ENCODE results near the gene PRDX3. TPM values are rescaled to one million over a fixed set of nuclear protein-coding genes. Genes with fewer than 3 reads are reported as not detected.
A peak's percentile ranks its signal among the peaks of the same experiment; 100 is the strongest.

PRDX3 gene
- total and polyA plus RNA-seq, 4 donors, result 176 to 307 (median 258) TPM

- DNase-seq (ENCODE audit: low spot score), result no peak
- Histone ChIP-seq H3K9me3 (ENCODE audit: control insufficient read depth in 4 of 4, low read length in 3 of 4) (no peaks in the 10 kb centered on the region), H3K36me3 (ENCODE audit: control insufficient read depth in 4 of 4, insufficient read depth in 3 of 4, low read depth in 1 of 4, low read length in 3 of 4) (no peaks in the 10 kb centered on the region), H3K27me3 (ENCODE audit: control insufficient read depth in 4 of 4, insufficient read depth in 4 of 4, low read length in 3 of 4) (no peaks in the 10 kb centered on the region), H3K4me1 (ENCODE audit: control insufficient read depth in 4 of 4, insufficient read depth in 4 of 4, low read length in 3 of 4) (peaks cover 6 to 29% (median 21%) of the 10 kb centered on the region in 4 donors), H3K27ac (ENCODE audit: low read depth in 1 of 2, low read length in 2 of 2) (peak overlapping the region in 1 of 2 donors; percentile 43), H3K4me3 (ENCODE audit: low read depth in 1 of 3, low read length in 3 of 3) (no peak overlapping the region), H3K9ac (ENCODE audit: low read depth in 1 of 2, low read length in 2 of 2) (no peak overlapping the region)
- TF ChIP-seq CTCF (IDR thresholded peaks at IDR 0.05; ENCODE audit: low read depth, low read length, missing input control), result no peak
- TF ChIP-seq REST (IDR thresholded peaks at IDR 0.05), result peak; percentile 59
- peak; percentile 36 for TF ChIP-seq SP1 (IDR thresholded peaks at IDR 0.05)
- no peak for TF ChIP-seq GABPA (IDR thresholded peaks at IDR 0.05 in 1 of 2, conservative IDR thresholded peaks at IDR 0.05 in 1 of 2)
- TF ChIP-seq ATF3 (IDR thresholded peaks at IDR 0.05), result no peak
- TF ChIP-seq HNF4G (IDR thresholded peaks at IDR 0.05), result no peak
- TF ChIP-seq EGR1 (IDR thresholded peaks at IDR 0.05; ENCODE audit: low read depth in 2 of 2), result no peak
- TF ChIP-seq TAF1 (conservative IDR thresholded peaks at IDR 0.05), result no peak
- TF ChIP-seq HNF4A (conservative IDR thresholded peaks at IDR 0.05), result no peak
- no peak for TF ChIP-seq RAD21 (IDR thresholded peaks at IDR 0.05)
- peak; percentile 79 for TF ChIP-seq NR2F2 (IDR thresholded peaks at IDR 0.05)
- no peak for TF ChIP-seq JUND (IDR thresholded peaks at IDR 0.05)
- no peak for TF ChIP-seq RXRA (IDR thresholded peaks at IDR 0.05)
- no peak for TF ChIP-seq ZBTB33 (IDR thresholded peaks at IDR 0.05)
- WGBS, result 84% methylated on average over 4 of the region's 4 CpGs
Observed at GRCh38 chr10:119221201-119221600, 42.6 kb upstream of the PRDX3 start.

GRCh38 chr10:119219871-119220270 is 41.3 kb upstream of the PRDX3 start:
- H3K36me3 ChIP-seq (ENCODE audit: control insufficient read depth in 4 of 4, insufficient read depth in 3 of 4, low read depth in 1 of 4, low read length in 3 of 4), result no peaks in the 10 kb centered on the region
- H3K9ac ChIP-seq (ENCODE audit: low read depth in 1 of 2, low read length in 2 of 2), result no peak overlapping the region
- no peak overlapping the region for H3K4me3 ChIP-seq (ENCODE audit: low read depth in 1 of 3, low read length in 3 of 3)
- no peak for DNase-seq (ENCODE audit: low spot score)
- H3K9me3 ChIP-seq (ENCODE audit: control insufficient read depth in 4 of 4, low read length in 3 of 4), result no peaks in the 10 kb centered on the region
- H3K27ac ChIP-seq (ENCODE audit: low read depth in 1 of 2, low read length in 2 of 2), result no peak overlapping the region
- no peaks in the 10 kb centered on the region for H3K27me3 ChIP-seq (ENCODE audit: control insufficient read depth in 4 of 4, insufficient read depth in 4 of 4, low read length in 3 of 4)
- peaks cover 6 to 29% (median 21%) of the 10 kb centered on the region in 4 donors for H3K4me1 ChIP-seq (ENCODE audit: control insufficient read depth in 4 of 4, insufficient read depth in 4 of 4, low read length in 3 of 4)
- WGBS, result 74% methylated on average over 5 of the region's 5 CpGs
- no peak for TF ChIP-seq NR2F2 (IDR thresholded peaks at IDR 0.05)
- no peak for TF ChIP-seq REST (IDR thresholded peaks at IDR 0.05)
- TF ChIP-seq MAX (IDR thresholded peaks at IDR 0.05), result no peak
- no peak for TF ChIP-seq ATF3 (IDR thresholded peaks at IDR 0.05)
- TF ChIP-seq RXRA (IDR thresholded peaks at IDR 0.05), result no peak
- no peak for TF ChIP-seq TAF1 (conservative IDR thresholded peaks at IDR 0.05)
- TF ChIP-seq FOXA2 (IDR thresholded peaks at IDR 0.05), result no peak
- no peak for TF ChIP-seq SP1 (IDR thresholded peaks at IDR 0.05)
- TF ChIP-seq JUND (IDR thresholded peaks at IDR 0.05), result no peak
- TF ChIP-seq HNF4A (conservative IDR thresholded peaks at IDR 0.05), result no peak
- no peak for TF ChIP-seq CTCF (IDR thresholded peaks at IDR 0.05; ENCODE audit: low read depth, low read length, missing input control)
- no peak for TF ChIP-seq GABPA (IDR thresholded peaks at IDR 0.05 in 1 of 2, conservative IDR thresholded peaks at IDR 0.05 in 1 of 2)
- TF ChIP-seq FOXA1 (IDR thresholded peaks at IDR 0.05), result no peak
